ENCODE results near the gene CDH13.
A peak's percentile ranks its signal among the peaks of the same experiment; 100 is the strongest.

The CDH13 gene

DNA sequence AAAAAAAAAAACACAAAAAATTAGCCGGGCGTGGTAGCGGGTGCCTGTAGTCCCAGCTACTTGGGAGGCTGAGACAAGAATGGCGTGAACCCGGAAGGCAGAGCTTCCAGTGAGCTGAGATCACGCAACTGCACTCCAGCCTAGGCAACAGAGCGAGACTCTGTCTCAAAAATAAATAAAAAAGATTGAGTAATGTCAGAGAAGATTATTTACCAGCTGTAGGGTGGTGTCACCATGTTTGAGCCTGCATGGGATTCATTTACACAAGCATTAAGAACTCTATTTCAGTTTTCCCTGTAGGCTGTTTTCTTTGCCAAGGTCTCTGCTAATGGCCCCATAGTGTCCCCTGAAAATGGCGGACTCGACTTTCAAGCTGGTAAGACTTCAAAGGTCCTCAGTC, 575.0 kb downstream of the CDH13 start:
- no peak for DNase-seq

DNA sequence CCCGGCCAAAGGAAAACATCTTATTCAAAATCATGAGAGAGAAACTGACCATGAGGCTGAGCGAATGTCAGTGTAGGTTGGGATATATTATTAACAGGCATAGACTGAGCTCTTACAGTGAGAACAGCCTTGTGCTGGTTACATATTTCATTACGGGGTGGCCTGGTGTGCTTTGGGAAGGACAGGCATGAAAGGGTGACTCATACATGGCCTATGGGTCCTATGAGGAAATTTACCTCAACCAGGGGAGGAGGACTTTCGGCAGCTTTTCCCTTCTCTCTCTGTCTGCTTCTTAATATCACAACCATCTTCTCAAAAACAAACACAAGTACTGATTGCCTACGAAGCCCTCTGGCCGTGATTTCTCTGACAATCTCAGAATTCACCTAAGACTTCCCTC, 579.1 kb downstream of the CDH13 start:
- DNase-seq = no peak

DNA sequence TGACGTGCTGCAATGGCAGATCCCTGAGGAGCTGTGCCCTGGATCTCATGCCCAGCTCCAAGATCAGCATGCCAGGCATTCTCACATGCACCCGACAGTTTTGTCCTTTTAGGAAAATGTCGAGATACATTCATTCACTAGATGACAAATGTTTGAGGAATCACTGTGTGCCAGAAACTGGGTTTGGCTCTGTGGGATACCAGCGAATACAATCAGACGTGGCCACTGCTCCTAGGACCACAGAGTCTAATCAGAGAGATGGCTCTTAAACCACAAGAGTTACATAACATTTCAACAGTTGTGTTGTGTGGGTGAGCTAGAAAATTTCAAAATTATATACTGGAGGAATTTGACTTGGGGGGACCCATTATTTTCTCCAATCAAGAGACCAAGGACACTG, 579.7 kb downstream of the CDH13 start:
- no peak for DNase-seq

DNA sequence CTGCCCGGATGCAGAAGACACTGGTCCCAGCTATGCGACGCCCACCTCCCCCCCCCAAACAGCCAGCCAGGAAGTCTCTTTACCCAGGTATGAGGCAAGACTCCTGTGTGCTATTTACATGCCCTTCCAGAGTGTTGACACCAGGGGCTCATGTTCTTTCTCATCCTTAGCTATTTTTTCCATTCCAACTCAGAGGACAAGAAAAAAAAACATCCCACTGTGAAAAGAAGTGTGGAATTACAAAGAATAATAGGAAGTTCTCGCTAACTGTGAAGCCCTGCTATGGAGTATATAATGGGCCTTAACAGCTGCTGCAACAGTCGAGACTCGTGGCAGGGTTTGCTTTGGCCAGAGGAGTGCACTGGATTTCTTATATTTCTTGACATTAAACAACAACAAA, 584.9 kb downstream of the CDH13 start:
- no peak for DNase-seq

DNA sequence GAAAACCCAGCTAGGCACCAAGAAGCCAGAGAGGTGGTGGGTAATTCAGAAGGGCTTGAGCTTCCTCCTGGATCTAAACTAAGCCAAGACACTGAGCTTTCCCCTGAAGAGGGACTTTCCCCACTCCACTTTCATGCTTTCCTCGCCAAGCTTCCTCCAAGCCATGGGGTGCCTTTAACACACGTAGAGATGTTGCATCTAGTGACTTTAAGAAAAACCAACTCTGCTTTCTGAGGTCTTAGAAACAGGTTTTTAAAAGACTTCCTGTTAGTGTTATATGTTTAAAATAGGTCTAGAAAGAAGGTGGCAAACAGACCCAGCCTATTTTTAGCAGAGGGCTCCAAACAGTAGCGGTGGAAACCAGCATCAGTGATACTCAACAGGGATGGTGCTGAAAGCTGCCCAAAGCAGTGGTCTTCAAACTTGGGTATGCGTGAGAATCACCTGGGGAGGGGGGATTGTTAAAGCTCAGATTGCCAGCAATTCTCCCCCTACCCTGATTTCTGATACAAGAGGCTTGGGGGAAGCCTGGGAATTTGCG, 585.6 kb downstream of the CDH13 start:
- no peak for DNase-seq

DNA sequence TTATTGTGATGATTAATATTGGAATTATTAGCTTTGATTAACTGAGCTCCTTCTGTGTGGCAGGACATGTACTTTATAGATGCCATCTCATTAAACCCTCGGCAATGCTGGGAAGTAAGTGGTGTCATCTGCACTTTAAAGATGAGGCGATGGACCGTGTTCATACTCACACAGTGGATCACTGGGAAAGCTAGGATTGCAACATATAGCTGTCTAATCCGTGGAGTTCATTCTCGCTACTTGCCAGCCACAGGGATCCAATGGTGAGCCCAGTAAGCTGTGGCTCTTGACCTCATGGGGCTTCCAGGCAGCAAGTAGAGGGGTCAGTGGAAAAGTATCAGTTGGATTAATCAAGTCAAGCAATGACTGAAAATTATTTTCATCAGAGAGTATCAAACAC, 587.9 kb downstream of the CDH13 start:
- no peak for DNase-seq

DNA sequence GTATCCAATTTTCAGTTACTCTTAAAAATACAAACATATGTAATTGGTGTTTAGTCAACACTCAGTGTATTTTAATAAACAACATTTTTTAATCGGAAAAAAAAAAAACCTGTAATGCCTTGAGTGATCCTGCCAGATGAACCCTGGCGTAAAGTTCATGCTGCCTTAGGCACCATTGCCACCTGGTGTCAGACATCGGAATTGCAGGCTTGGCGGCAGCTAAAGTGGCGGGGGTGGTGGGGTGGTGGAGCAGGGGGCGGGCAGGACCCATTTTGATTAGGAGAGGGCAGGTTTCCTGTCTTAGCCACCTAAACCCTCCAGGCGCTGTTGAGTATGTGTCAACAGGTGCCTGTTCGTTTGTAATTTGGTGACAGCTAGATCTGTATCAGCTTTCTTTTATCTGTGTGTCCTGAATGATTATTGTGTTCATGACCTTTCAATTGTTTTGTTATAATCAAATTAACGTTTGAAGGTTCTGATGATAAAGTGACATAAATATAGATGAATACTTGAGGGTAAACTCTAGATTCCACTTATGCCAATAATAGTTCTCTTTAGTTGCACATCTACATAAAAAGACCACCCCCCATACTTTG, 588.7 kb downstream of the CDH13 start:
- DNase-seq = peak; percentile 75

DNA sequence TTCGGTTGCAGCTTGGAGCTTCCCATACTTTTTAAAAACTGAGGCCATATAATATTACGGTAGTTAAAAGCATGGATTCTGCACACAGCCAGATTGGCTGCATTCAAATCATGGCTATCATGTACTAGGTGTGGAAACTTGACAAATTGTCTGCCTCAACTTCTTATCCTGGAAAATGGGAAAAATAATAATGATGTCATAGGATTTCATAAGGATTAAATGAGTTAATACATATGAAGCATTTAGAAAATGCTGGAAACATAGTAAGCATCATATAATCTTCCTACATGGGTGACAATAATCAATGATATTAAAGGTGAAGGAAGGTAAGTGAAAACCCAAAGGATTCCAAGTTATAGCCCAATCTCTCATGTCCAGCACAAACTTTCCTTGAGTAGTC, 592.5 kb downstream of the CDH13 start:
- no peak for DNase-seq

DNA sequence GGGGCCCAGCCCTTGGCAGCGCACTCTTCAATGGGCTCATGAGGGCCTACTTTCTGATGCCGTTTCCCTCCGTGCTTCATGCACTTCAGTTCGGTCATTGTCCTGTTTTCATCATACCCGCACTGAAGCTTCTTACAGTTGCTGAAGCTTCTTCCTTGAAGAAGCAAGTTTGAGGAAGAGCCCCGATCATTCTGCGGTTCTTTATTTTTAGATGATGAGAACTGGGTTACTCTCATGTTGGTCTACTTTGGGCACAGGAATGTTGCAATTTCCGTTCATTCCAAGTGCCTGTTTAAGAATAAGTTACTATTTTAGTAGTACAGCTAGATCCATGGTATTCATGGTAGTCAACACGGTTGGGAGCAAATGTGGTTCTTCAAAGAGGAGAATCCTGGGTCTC, 593.3 kb downstream of the CDH13 start:
- no peak for DNase-seq

DNA sequence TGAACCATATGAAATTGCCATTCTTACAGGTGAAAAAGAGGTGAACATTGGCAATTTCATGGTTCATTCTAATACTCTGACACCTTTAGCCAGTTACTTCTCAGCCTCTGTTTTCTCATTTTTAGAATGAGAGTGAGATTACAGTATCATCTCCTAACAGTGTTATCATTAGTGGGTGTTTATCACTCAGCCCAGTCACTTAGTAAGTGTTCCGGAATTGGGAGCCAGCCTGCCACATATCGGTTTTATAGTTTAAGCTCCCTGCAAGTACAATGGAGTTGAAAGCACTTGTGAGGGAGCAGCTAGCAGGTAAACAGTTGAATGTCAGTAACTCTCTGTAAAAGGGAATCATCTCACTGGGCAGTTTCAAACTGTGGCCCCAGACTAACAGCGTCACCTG, 597.9 kb downstream of the CDH13 start:
- DNase-seq = no peak

DNA sequence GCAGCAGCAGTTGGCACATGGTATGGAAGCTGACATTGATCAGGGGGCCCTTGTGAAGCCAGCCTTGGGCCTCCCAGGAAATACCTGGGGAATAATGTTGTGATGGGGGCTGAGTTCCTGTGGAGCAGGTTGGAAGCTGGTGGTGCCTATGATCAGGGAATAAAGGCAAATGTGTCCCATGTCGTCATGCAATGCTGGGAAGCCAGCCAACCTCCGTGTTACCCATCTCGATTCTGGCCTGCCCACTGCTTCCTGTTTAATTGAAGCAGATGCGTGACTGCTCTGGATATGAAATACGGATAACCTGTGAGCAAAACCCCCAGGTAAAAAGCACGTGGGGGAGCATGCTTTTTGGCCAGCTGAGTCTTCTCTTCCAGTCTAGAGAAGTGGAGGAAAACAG, 600.6 kb downstream of the CDH13 start:
- no peak for DNase-seq

DNA sequence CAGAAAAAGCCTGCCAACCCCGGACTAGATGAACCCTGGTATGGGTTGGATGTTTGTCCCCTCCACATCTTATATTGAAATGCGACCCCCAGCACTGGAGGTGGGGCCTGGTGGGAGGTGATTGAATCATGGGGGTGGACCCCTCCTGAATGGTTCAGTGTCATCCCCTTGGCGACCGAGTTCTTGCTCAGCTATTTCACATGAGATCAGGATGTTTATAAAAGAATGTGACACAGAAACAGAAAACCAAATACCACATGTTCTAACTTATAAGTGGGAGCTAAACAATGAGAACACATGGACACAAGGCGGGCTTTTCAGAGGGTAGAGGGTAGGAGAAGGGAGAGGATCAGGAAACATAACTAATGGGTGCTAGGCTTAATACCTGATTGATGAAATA, 605.0 kb downstream of the CDH13 start:
- no peak for DNase-seq

DNA sequence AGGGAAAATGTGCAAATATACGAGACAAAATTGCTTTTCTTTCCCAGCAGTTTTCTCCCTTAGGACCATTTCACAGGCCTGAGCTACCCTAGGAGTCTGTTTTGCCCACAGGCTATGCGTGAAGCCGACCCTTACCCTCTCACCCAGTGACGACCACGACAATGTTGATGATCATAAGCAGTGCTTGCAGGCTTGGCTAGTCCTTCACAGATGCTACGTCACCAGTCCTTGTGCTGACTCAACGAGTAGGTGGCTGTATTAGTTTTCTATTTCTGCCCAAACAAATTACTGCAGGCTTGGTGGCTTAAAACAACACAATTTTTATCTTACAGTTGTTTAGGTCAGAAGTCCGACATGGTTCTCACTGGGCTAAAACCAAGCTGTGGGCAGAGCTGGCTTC, 606.4 kb downstream of the CDH13 start:
- DNase-seq = no peak

DNA sequence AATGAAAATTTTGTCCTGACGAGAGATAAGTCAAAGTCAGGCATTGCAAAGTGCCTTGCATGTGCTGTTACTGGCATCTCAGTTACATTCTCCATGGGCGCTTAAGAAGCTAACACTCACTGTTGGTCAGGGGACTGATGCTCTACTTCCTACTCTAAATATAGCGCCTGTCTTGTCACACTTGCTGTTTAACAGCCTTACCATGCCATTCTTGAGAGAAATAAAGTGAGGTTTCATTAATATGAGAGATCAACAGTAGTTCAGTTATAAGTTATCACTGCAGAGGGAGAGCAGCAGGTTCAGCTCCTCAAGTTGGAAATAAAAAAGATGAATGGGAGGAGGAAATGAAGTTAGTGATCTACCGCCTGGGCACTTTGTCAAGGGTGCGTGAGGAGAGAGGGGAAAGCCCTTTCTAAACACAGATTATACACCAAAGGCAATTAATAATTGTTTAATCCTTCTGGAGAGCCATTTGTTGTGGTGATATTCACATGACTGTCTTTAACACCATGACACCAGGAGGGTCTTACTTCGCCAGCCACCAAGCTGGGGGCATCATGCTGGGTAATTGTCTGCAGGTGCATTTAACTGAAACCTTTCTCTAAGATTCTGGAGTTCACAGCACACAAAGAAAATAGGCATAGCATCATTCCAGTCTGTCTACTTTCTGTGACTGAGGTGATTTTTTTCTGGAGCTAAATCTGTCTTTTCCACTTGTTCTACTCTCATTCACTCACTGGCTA, 612.4 kb downstream of the CDH13 start:
- no peak for DNase-seq

DNA sequence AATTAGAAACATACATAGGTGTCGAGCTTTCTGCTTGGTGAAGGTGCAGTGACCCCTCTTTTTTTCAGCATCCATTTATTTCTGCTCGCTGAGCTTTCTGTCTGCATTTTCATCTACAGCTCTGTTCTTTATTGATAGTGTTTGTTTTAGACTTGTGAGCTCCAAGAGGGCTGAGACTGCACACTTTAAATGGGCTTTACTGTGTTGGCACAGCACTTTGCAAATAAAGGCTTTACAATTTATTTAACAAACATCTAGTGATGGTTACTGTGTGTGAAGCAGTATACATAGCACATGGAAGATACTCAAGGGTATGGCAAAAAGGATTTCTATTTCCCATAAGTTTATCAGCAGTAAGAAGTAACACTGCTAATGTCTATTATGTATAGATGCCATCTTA, 617.3 kb downstream of the CDH13 start:
- no peak for DNase-seq

DNA sequence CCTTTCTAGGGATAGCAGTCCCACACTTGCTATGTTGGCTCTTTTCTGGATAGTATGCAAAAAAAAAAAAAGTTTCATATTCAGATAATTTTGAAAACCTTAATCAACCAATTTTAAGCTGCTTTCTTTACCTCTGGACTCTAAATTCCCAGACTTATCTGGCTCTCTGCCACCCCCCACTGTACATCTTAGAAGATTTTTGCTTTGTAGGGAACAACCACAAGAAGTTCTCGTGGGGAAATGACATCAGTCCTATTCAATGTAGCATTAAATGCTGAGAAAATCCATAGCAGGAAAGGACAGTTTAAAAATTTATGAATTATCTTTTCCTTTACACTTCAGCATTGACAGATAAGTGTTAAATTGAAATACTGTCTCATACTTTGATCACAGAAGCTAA, 618.3 kb downstream of the CDH13 start:
- no peak for DNase-seq

DNA sequence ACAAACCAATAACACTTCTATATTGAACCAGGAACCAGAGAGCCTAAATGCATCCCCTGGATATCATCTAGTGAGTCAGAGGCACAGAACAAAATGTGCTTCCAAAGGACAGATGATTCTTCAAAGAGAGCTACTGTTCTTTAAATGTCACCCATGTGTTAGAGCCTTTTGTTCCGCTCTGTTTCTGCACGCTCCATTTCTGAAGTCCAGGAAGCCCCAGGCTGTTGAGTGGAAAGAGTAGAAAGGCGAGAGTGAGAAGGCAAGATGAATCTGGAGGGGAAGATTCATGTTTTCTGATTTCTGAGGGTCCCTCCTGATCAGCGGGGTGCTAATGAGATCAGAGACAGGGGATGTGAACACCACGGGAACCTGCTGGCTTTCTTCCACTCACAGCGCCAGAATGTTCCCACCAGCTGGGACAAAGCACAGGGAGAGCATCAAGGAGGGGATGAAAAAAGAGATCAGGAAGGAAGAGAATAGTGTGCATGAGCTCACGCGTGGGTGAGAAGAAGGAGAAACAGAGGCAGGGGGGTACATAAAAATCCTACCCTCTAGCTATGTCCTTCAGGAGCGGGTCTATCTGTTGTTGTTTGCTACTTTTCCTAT, 621.1 kb downstream of the CDH13 start:
- DNase-seq = no peak

DNA sequence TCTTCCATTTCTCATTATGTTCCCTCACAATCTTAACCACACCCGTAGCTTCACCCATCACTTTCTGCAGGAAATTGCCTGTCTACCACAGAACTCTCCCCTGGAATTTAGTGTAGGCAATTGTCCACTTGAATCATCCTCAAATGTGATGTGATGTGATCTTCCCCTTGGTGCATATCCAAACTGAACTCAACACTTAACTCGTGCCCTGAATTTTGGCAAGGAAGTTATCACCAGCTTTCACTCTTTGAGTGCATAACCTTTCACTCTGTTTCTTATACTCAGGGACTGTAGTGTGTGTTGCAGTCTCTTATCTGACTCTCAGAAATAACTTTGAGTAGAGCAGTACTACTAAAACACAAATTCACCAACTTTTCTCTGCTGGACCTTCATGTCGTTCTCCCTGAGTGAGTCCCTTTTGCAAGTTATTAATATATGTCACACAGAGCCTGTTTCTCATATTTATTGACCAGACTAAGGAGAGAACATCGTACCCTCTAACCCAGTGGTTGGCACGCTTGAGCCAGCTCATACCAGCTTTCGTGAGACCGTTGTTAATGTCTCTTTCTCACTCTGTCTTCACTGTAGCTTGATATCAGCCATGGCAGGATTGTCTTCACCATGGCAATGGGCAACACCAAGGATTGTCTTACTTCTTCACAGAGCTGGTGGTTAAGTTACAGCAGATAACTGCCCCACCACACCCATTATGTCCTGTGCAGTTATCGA, 622.1 kb downstream of the CDH13 start:
- DNase-seq = no peak

DNA sequence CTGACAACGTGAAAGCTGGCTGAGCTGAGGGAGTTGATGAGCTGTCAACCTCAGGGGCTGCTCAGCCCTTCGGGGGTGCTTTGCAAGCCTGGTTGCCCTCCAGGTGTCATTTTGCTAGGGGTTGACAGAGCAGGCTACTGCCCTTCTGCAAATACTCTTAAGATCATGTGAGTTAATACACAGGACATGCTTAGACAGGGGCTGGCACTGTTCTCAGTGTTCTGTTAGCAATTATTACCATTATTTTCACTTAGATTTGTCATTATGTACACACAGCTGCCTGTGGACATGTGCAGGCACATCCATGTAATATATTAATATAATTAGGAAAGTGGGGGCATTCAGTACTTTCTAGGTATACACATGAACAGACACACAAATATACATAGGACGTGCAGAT, 626.8 kb downstream of the CDH13 start:
- DNase-seq = no peak

DNA sequence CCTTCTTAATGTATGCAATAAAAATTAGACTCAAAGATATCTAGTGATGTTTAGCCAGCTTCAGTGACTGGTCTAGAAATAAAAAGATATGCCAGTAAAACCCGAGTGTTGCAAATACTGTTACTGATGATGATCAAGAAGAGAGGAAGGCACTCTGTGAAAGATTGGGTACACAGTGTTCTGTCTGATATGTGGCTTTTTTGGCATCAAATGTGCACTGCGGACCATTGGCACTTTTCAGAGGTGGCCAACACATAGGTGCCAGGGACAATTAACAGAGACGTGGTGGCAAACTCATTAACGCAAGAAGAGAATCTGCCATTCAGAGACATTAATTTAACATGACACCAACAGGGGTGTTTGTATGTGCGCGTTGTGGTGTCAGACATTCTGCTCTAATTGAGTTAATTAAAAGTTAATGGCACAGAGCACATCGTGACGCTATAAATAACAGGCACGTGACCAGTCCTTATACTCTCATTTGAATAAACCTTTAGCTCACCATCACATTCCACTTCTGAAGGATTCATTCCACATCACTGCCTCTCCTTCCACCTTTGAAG, 631.7 kb downstream of the CDH13 start:
- no peak for DNase-seq

DNA sequence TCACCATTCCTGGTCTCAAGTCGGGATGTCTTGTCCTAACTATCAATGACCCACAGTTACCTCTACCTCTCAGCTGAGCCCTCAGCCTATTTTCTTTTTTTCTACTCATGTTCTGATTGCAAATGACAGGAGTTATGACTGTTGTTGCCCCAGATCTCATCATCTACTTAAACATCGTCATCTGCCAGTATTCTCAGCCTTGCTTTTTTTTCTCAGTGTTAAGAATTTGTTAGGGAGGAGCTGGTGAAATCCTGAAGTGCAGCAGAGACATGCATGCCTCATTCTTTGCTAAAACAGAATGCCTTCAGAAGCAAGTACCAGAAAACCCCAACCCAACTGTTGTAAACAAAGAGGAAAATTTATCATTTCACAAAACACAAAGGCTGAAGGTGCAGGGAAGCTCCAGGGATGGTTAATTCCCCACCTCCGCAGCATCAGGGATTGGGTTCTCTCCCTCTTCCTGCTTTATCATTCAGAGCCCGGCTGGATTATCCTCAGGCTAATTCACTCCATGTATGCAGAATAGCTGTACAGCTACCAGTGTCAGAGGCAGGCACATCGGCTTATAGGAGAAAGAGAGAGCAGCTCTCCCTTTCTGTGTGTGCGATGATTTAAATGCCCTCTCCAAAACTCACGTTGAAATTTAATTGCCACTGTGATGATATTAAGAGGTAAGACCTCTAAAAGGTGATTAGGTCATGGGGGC, 640.2 kb downstream of the CDH13 start:
- DNase-seq = no peak

DNA sequence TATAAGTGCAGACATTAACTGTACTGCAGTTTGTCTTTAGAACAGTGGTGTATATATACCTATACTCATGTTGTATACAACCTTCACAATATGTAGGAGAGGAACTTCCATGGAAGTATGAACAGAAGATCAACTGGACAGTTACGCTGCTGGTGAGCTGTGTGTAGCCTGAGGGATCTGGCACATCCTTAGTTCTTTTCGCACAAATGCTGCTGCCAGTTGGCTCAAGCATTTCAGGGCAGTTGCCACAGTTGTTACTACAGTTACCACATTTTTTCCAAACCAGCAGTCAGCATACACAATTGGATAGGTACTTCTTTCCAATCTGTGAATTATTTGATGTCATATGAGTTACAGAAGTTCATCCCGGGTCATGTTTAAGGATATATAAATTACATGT, 641.4 kb downstream of the CDH13 start:
- DNase-seq = no peak

DNA sequence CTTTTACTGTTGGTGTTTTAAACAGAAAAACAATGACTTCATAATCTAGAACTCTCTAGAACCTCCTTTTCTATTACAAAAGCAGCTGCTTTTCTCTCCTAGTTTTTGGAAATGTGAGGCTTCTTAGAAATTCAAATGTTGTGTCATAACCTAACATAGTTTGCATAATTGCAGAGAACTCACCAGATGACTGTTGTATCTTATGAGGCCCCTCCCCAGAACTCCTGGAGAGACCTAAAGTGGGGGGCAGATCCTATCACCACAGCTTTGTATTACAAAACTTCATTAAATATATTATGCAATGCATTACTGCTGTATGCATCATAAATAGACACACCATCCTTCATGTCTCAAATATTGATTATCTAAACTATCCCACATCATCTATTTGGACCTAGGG, 642.3 kb downstream of the CDH13 start:
- DNase-seq = no peak
